Testis (tissue), 2 donors: ENCODE data around the gene GPATCH2L.

Source experiments
- CTCF ChIP-seq, 3 experiments: fragments of 450-650 bp in 2 of 3; fragments of 200-600 bp in 1 of 3; sonication (generic) in 1 of 3; IDR thresholded peaks; one replicate each; pipeline ENCODE4 v1.5.1; 2016 to 2019; ENCODE audit warnings: antibody characterized with exemption in 3 of 3, mild to moderate bottlenecking in 2 of 3, moderate library complexity in 1 of 3
- POLR2A ChIP-seq: fragments of 450-650 bp; IDR thresholded peaks from one replicate; pipeline ENCODE4 v1.6.1; 2017; ENCODE audit warnings: antibody characterized with exemption, mild to moderate bottlenecking, moderate library complexity

- TF ChIP-seq CTCF (IDR thresholded peaks at IDR 0.05): no peak
- TF ChIP-seq POLR2A: no peak
Observed at GRCh38 chr14:76175942-76176341, 24.2 kb downstream of the GPATCH2L start.
